GM12878 (cell line): Measurements from ENCODE around the gene PDZD8. TPM values are rescaled to one million over a fixed set of nuclear protein-coding genes. Genes with fewer than 3 reads are reported as not detected.

Experiments used
- ATAC-seq: fragments of 200-7000 bp; cut with Tn5 transposase; 3 replicates; pipeline ENCODE4 v1.9.1; 2020; ENCODE audit warnings: mild to moderate bottlenecking, moderate library complexity
- BruUV-seq: library from RNA; stranded (reverse); fragments of 400-500 nt; replicated peaks from 2 replicates; lab custom pipeline; 2021; lab: Mats Ljungman, UMichigan
- CTCF ChIA-PET: fragments of 300-600 bp; sonication (Branson Sonifier 250); formaldehyde crosslinking; extraction: SDS; loops from one replicate; lab custom pipeline; 2021; ENCODE audit warnings: inconsistent platforms; lab: Yijun Ruan, JAX
- POLR2A ChIA-PET: fragments of 350-600 bp; formaldehyde crosslinking; extraction: SDS; loops from one replicate; lab custom pipeline; 2021; ENCODE audit warnings: inconsistent platforms; lab: Charles Lee
- RAD21 ChIA-PET: fragments of 300-600 bp; sonication (Branson Sonifier 250); formaldehyde crosslinking; loops from one replicate; lab custom pipeline; 2023; ENCODE audit warnings: antibody characterized with exemption; ENCODE audit not compliant: unreplicated experiment; lab: Charles Lee
- SMC1A ChIA-PET: fragments of 300-600 bp; sonication (Branson Sonifier 250); formaldehyde crosslinking; loops from one replicate; lab custom pipeline; 2023; ENCODE audit not compliant: unreplicated experiment, uncharacterized antibody; lab: Charles Lee
- DNase-seq: peaks from one replicate; pipeline ENCODE4 v3.0.0-alpha.2; 2011; ENCODE audit warnings: low read depth, low spot score
- FAIRE-seq: peaks from 3 replicates; lab custom pipeline; 2011; peaks lifted over from hg19 to GRCh38; lab: Jason Lieb, UNC
- H2AFZ ChIP-seq: 2 replicates; pipeline ENCODE4 v1.6.0; 2011; ENCODE audit warnings: low read depth, low read length, control low read depth; ENCODE audit not compliant: control insufficient read depth
- H3K27ac ChIP-seq: 2 replicates; pipeline ENCODE4 v1.5.1; 2011; ENCODE audit warnings: control low read depth; ENCODE audit not compliant: control insufficient read depth, insufficient read depth
- H3K27me3 ChIP-seq, 2 experiments: replicated peaks in 1 of 2; 2 replicates each; pipeline versions ENCODE4 v1.6.0 to v1.6.1; 2011; ENCODE audit warnings: low read length in 1 of 2; ENCODE audit not compliant: control insufficient read depth in 2 of 2, insufficient read depth in 2 of 2
- H3K36me3 ChIP-seq, 2 experiments: 2 replicates each; pipeline ENCODE4 v1.5.1; 2011; ENCODE audit warnings: low read length in 1 of 2; ENCODE audit not compliant: control insufficient read depth in 2 of 2, insufficient read depth in 2 of 2
- H3K4me1 ChIP-seq: 2 replicates; pipeline ENCODE4 v1.6.1; 2011; ENCODE audit warnings: mild to moderate bottlenecking, low read length, moderate library complexity, mixed read lengths; ENCODE audit not compliant: control insufficient read depth, insufficient read depth
- H3K4me2 ChIP-seq: 2 replicates; pipeline ENCODE4 v1.6.0; 2011; ENCODE audit warnings: control low read depth; ENCODE audit not compliant: control insufficient read depth, insufficient read depth
- H3K4me3 ChIP-seq: fragments of 200-600 bp; sonication (generic); 2 replicates; pipeline ENCODE4 v1.5.1; 2016
- H3K79me2 ChIP-seq: 2 replicates; pipeline ENCODE4 v1.6.0; 2011; ENCODE audit warnings: low read length; ENCODE audit not compliant: control insufficient read depth, insufficient read depth
- H3K9ac ChIP-seq: 2 replicates; pipeline ENCODE4 v1.8.0; 2011; ENCODE audit warnings: low read length, control low read depth, mixed read lengths; ENCODE audit not compliant: control insufficient read depth, insufficient read depth
- H3K9me3 ChIP-seq: replicated peaks from 3 replicates; pipeline ENCODE4 v1.5.1; 2011; ENCODE audit warnings: mild to moderate bottlenecking, low read length; ENCODE audit not compliant: control insufficient read depth, insufficient read depth
- H4K20me1 ChIP-seq: 2 replicates; pipeline ENCODE4 v1.6.0; 2011; ENCODE audit not compliant: control insufficient read depth, insufficient read depth
- ATF7 ChIP-seq: fragments of 450-650 bp; IDR thresholded peaks from 2 replicates; pipeline ENCODE4 v1.6.1; 2016; ENCODE audit warnings: low read depth, mild to moderate bottlenecking
- EP300 ChIP-seq, 2 experiments: fragments of 150-350 bp in 1 of 2; IDR thresholded peaks; 2 replicates each; pipeline ENCODE4 v1.6.1; 2011 to 2012; ENCODE audit warnings: low read depth in 2 of 2, low read length in 2 of 2, borderline replicate concordance in 1 of 2, improper control_type of control experiment in 1 of 2, inconsistent platforms in 1 of 2; ENCODE audit not compliant: control insufficient read depth in 1 of 2
- JUND ChIP-seq: IDR thresholded peaks from 2 replicates; pipeline ENCODE4 v1.6.1; 2012; ENCODE audit warnings: low read depth, mild to moderate bottlenecking, low read length, improper control_type of control experiment, moderate library complexity
- NFIC ChIP-seq: IDR thresholded peaks from 2 replicates; pipeline ENCODE4 v1.6.1; 2012; ENCODE audit warnings: low read depth, mild to moderate bottlenecking, inconsistent platforms, low read length, moderate library complexity
- NFXL1 ChIP-seq: fragments of 450-650 bp; IDR thresholded peaks from 2 replicates; pipeline ENCODE4 v1.6.1; 2017; ENCODE audit warnings: antibody characterized with exemption, mild to moderate bottlenecking, borderline replicate concordance
- RBBP5 ChIP-seq: fragments of 200-600 bp; sonication (generic); conservative IDR thresholded peaks from 2 replicates; pipeline ENCODE4 v1.6.1; 2016
- RCOR1 ChIP-seq: conservative IDR thresholded peaks from 2 replicates; pipeline ENCODE4 v1.6.1; 2012; ENCODE audit warnings: low read depth, low read length, improper control_type of control experiment
- SIN3A ChIP-seq: IDR thresholded peaks from 2 replicates; pipeline ENCODE4 v1.6.1; 2012; ENCODE audit warnings: low read depth, low read length, improper control_type of control experiment
- ZNF207 ChIP-seq: fragments of 450-650 bp; IDR thresholded peaks from 2 replicates; pipeline ENCODE4 v1.6.1; 2014; ENCODE audit warnings: antibody characterized with exemption, mild to moderate bottlenecking, borderline replicate concordance
- ZNF687 ChIP-seq: fragments of 450-650 bp; IDR thresholded peaks from 2 replicates; pipeline ENCODE4 v1.6.1; 2017; ENCODE audit warnings: mild to moderate bottlenecking, moderate library complexity
- WGBS: methylation state at CpG from one replicate; pipeline ENCODE4 v1.1.6; 2016; ENCODE audit warnings: low lambda C conversion rate; ENCODE audit not compliant: insufficient replicate concordance, insufficient coverage; ENCODE audit errors: missing lambda C conversion rate; 5-methylcytosine and 5-hydroxymethylcytosine counted together
- in situ Hi-C: fragments of 300-500 bp; cut with MboI; formaldehyde crosslinking; loops from 9 replicates; pipeline ENCODE4 v1.14.3; 2018; ENCODE audit warnings: mixed read lengths
- intact Hi-C: fragments of 100-400 bp; cut with micrococcal nuclease; formaldehyde crosslinking; loops from one replicate; pipeline ENCODE4 v1.14.2; 2022; ENCODE audit not compliant: unreplicated experiment
- polyA plus RNA-seq, 11 experiments: library from polyadenylated mRNA; depleted of rRNA in 4 of 11; unstranded in 6 of 11; stranded (reverse) in 5 of 11; fragments of >200 nt; fragmentation: Nextera tagmentation in 4 of 11; fragmentation: Illumina TruSeq in 1 of 11; extraction: Ambion mirVana in 4 of 11; extraction: Trizol in 1 of 11; gene quantifications; 1 replicate in 1 of 11; 2 replicates in 10 of 11; pipeline versions ENCODE4 v1.2.1 to v1.2.3, GENCODE V29; 2011 to 2016; ENCODE audit warnings: inconsistent platforms in 2 of 11, missing spikeins in 2 of 11, low read depth in 1 of 11
- total RNA-seq, 4 experiments: library from RNA; depleted of rRNA in 3 of 4; stranded (reverse); fragments of >200 nt in 3 of 4; fragmentation: Illumina TruSeq in 1 of 4; extraction: Trizol in 1 of 4; gene quantifications; 2 replicates each; pipeline versions ENCODE4 v1.2.1 to v1.2.3, GENCODE V29; 2013 to 2021
- TF ChIP-seq, protein P1 (sequence below): fragments of 450-650 bp; IDR thresholded peaks from 2 replicates; pipeline ENCODE4 v1.6.1; 2017; ENCODE audit warnings: antibody characterized with exemption, mild to moderate bottlenecking, moderate library complexity

The PDZD8 gene
- total and polyA plus RNA-seq, 10 of the 15 experiments (the other 5 are each of a cell fraction or from before 2014, with no cell fraction given): 2.0 to 21.2 (median 6.7) TPM

- 95% methylated on average over 3 of the region's 3 CpGs for WGBS
- in situ Hi-C loops: no loop called here
- Histone ChIP-seq H2AFZ (no peak overlapping the region), H3K4me2 (no peak overlapping the region), H3K9me3 (no peaks in the 10 kb centered on the region), H3K4me3 (no peak overlapping the region), H3K36me3 (no peaks in the 10 kb centered on the region), H3K9ac (no peak overlapping the region), H3K4me1 (no peaks in the 10 kb centered on the region), H3K27ac (no peak overlapping the region), H3K27me3 (no peaks in the 10 kb centered on the region), H3K79me2 (no peaks in the 10 kb centered on the region), H4K20me1 (no peaks in the 10 kb centered on the region)
- ChIA-PET CTCF (no interaction called here), SMC1A (no interaction called here), POLR2A (no interaction called here), RAD21 (no interaction called here)
- DNase-seq (no peak), ATAC-seq (no peak), FAIRE-seq (no peak)
- intact Hi-C loops: no loop called here
- TF ChIP-seq RCOR1 (no peak), RBBP5 (no peak), ATF7 (no peak), ZNF207 (no peak), EP300 (IDR thresholded peaks at IDR 0.05; ENCODE audit: borderline replicate concordance in 1 of 2, control insufficient read depth in 1 of 2, low read depth in 2 of 2, low read length in 2 of 2) (no peak), NFXL1 (no peak), ZNF687 (no peak), JUND (no peak), SIN3A (no peak), NFIC (no peak)
- TF ChIP-seq, protein P1, sequence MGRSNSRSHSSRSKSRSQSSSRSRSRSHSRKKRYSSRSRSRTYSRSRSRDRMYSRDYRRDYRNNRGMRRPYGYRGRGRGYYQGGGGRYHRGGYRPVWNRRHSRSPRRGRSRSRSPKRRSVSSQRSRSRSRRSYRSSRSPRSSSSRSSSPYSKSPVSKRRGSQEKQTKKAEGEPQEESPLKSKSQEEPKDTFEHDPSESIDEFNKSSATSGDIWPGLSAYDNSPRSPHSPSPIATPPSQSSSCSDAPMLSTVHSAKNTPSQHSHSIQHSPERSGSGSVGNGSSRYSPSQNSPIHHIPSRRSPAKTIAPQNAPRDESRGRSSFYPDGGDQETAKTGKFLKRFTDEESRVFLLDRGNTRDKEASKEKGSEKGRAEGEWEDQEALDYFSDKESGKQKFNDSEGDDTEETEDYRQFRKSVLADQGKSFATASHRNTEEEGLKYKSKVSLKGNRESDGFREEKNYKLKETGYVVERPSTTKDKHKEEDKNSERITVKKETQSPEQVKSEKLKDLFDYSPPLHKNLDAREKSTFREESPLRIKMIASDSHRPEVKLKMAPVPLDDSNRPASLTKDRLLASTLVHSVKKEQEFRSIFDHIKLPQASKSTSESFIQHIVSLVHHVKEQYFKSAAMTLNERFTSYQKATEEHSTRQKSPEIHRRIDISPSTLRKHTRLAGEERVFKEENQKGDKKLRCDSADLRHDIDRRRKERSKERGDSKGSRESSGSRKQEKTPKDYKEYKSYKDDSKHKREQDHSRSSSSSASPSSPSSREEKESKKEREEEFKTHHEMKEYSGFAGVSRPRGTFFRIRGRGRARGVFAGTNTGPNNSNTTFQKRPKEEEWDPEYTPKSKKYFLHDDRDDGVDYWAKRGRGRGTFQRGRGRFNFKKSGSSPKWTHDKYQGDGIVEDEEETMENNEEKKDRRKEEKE: no peak
- no TSS peak for BruUV-seq
These were observed 103.8 kb downstream of the PDZD8 start for GRCh38 chr10:117271427-117271826.
